Glutamatergic neuron (in vitro differentiated cells): ENCODE measurements around the gene SNX8. TPM values are rescaled to one million over a fixed set of nuclear protein-coding genes. Genes with fewer than 3 reads are reported as not detected.

ENCODE experiments used
- DNase-seq: peaks from one replicate; pipeline ENCODE4 v3.0.0; 2022
- H3K27ac Mint-ChIP-seq: one replicate; pipeline ENCODE4 v1.8.0; 2020; ENCODE audit warnings: mild to moderate bottlenecking, mixed read lengths, inconsistent platforms; ENCODE audit not compliant: unreplicated experiment
- H3K27me3 Mint-ChIP-seq: one replicate; pipeline ENCODE4 v1.8.0; 2020; ENCODE audit warnings: mild to moderate bottlenecking, moderate library complexity, mixed read lengths, inconsistent platforms; ENCODE audit not compliant: unreplicated experiment
- H3K36me3 Mint-ChIP-seq: one replicate; pipeline ENCODE4 v1.8.0; 2020; ENCODE audit warnings: mild to moderate bottlenecking, mixed read lengths, inconsistent platforms; ENCODE audit not compliant: unreplicated experiment
- H3K4me1 Mint-ChIP-seq: one replicate; pipeline ENCODE4 v1.8.0; 2020; ENCODE audit warnings: mild to moderate bottlenecking, low read depth, mixed read lengths, inconsistent platforms; ENCODE audit not compliant: unreplicated experiment
- H3K4me3 Mint-ChIP-seq: one replicate; pipeline ENCODE4 v1.8.0; 2020; ENCODE audit warnings: mild to moderate bottlenecking, mixed read lengths, inconsistent platforms; ENCODE audit not compliant: unreplicated experiment
- H3K9me3 Mint-ChIP-seq: one replicate; pipeline ENCODE4 v1.8.0; 2020; ENCODE audit warnings: mild to moderate bottlenecking, moderate library complexity, mixed read lengths, inconsistent platforms; ENCODE audit not compliant: unreplicated experiment
- total RNA-seq: library from RNA; stranded (reverse); fragmentation: NEBNext Ultra II Directional; extraction: Animal tissue kit (Norgen Biotek cat#: 25700); gene quantifications from one replicate; pipeline ENCODE4 v1.2.1, GENCODE V29; 2021; ENCODE audit not compliant: unreplicated experiment
- TF ChIP-seq, protein P1 (sequence below): fragments of 200-600 bp; sonication (generic); IDR thresholded peaks from one replicate; pipeline ENCODE4 v1.5.0; 2021; ENCODE audit not compliant: partially characterized antibody, unreplicated experiment

Gene SNX8
- total RNA-seq, 1 donor from 2014 or later = 22.2 TPM

DNA sequence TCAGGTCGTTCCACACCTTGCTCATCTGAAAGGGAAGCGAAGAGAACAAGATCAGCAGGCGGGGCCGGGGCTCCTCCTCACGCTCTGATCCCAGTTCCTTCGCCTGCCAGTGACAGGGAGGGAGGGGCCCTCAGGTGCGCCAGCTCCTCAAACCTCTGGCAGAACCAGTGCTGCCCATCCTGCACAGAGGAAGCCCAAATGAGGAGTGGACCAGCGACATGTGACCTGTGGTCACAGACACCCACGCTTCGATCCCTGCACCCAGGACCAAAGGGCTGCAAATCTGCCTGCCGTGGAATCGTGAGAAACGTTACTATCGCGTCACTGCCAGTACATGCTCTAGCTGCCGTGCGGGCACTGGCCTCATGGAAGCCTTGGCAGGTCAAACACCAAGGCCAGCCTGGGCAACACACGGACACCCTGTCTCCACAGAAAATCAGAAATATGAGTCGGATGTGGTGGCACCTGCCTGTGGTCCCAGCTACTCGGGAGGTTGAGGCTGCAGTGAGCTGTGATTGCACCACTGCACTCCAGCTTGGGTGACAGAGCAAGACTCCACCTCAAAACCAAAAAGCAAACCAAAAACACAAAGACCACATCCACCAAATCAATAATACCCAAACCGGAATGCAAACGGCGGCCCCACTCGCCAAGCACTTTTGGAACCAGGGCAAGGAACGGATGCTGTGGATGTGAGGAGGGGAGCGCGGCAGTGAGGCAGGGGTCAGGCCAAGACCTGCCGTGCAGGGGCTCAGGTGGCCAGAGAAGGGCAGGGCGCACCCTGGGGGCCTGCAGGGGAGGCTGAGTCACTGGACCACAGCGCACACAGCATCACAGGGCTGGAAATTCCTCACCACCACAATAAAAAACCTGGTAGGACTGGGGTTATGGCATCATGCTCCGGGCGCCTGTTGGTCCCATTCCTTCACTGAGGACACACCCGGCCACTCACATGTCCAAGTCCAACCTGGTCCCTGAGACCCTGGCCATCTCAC, 58.8 kb downstream of the SNX8 start:
- Mint-ChIP-seq H3K36me3 (no peaks in the 10 kb centered on the region), H3K4me1 (peaks cover 3% of the 10 kb centered on the region), H3K27me3 (peaks cover 2% of the 10 kb centered on the region), H3K9me3 (peaks cover 3% of the 10 kb centered on the region), H3K4me3 (no peak overlapping the region), H3K27ac (no peak overlapping the region)
- TF ChIP-seq, protein P1, sequence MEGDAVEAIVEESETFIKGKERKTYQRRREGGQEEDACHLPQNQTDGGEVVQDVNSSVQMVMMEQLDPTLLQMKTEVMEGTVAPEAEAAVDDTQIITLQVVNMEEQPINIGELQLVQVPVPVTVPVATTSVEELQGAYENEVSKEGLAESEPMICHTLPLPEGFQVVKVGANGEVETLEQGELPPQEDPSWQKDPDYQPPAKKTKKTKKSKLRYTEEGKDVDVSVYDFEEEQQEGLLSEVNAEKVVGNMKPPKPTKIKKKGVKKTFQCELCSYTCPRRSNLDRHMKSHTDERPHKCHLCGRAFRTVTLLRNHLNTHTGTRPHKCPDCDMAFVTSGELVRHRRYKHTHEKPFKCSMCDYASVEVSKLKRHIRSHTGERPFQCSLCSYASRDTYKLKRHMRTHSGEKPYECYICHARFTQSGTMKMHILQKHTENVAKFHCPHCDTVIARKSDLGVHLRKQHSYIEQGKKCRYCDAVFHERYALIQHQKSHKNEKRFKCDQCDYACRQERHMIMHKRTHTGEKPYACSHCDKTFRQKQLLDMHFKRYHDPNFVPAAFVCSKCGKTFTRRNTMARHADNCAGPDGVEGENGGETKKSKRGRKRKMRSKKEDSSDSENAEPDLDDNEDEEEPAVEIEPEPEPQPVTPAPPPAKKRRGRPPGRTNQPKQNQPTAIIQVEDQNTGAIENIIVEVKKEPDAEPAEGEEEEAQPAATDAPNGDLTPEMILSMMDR = no peak
- no peak for DNase-seq

DNA sequence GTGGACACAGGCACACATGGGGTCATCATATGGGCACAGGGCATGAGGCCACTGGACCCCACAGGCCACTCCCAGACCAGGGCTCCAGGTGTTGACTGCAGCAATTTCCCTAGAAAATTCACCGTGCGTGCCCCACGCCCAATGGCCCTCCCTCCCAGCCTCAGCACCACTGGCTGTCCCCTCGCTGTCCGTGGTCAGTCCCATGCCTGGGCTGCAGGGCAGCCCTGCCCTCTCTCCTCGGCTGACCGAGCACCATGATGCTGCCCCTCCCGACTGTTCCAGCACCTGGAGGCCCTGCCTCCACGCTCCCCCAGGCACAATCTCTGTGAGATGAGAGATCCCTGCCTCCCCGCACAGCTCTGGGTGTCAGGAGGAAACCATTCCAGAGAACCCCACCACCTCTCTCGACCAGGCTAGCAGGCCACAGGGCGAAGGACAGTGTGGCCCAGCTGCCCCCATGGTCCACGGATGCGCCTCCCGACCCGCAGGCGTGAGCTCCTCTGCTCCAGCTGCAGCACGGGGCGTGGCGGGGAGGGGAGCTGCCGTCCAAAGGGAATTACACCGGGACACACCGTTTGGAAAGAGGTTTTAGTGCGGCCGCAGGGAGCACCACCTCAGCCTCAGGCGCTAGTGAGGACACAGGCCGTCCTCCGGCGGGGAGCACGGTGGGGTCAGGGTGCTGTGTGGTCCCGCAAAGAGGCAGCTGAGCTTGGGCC, 59.7 kb downstream of the SNX8 start:
- TF ChIP-seq, protein P1 = no peak
- Mint-ChIP-seq H3K27me3 (no peaks in the 10 kb centered on the region), H3K36me3 (no peaks in the 10 kb centered on the region), H3K4me3 (no peak overlapping the region), H3K9me3 (peaks cover 3% of the 10 kb centered on the region), H3K4me1 (peaks cover 3% of the 10 kb centered on the region), H3K27ac (no peak overlapping the region)
- no peak for DNase-seq

DNA sequence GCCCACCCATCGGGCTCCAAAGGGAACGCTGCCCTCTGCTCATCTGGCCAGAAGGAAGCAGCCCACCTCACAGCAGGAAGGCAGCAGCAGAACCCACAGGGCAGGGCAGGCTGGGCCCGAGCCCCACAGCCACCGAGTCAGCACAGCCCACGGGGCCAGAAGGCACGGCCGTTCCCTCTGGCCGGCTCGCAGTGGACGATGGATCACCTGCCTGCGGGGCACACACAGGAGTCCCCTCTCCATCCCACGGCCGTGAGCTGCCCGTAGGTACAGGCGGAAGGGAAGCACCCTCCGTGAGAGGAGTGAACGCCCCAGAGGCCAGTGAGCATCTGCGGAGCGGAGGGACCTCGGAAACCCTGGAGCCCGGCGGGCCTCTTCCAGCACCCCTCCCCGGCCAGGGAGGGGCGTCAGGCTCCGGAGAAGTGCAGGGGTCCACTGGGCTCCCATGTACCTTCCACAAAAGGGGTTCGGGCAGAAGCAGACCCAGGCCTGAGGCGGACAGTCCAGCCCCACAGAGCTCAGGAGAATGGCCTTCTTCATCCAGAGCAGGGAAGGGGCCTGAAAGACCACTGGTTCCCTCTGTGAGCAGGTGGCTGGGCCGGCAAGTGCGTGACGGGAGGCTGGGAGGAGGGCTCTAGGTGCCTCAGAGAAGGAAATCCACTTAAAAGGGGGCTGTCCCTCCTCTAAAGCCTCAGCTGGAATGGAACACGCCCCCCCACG, 60.6 kb downstream of the SNX8 start:
- no peaks in the 10 kb centered on the region for H3K36me3 Mint-ChIP-seq
- no peak overlapping the region for H3K4me3 Mint-ChIP-seq
- peaks cover 3% of the 10 kb centered on the region for H3K4me1 Mint-ChIP-seq
- TF ChIP-seq, protein P1 = no peak
- DNase-seq = no peak
- H3K27me3 Mint-ChIP-seq = no peaks in the 10 kb centered on the region
- no peak overlapping the region for H3K27ac Mint-ChIP-seq
- peaks cover 3% of the 10 kb centered on the region for H3K9me3 Mint-ChIP-seq

DNA sequence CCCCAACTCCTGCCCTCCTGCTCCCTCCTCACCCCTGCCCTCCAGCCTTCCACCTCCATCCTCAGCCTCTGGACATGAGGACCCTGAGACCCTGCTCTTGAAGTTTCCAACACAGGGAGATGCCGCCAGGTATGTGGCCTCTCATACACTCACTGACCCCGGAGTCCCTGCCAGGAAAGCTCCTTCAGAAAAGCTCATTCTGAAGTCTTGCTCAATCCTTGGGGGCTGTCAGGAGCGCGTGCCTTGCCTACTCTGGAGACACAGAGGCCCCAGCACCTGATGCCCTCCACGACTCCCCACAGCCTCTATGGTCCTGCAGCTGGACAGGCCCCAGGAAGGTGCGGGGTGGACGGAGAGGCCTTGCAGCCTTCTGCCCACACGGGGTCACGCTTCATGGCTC, 61.2 kb downstream of the SNX8 start:
- TF ChIP-seq, protein P1 = no peak
- H3K4me1 Mint-ChIP-seq = no peaks in the 10 kb centered on the region
- H3K27me3 Mint-ChIP-seq = no peaks in the 10 kb centered on the region
- peaks cover 3% of the 10 kb centered on the region for H3K9me3 Mint-ChIP-seq
- no peak overlapping the region for H3K4me3 Mint-ChIP-seq
- H3K36me3 Mint-ChIP-seq = no peaks in the 10 kb centered on the region
- no peak overlapping the region for H3K27ac Mint-ChIP-seq
- no peak for DNase-seq
